Peyer's patch (tissue), 4 donors: ENCODE results near the gene COPG1. TPM values are rescaled to one million over a fixed set of nuclear protein-coding genes. Genes with fewer than 3 reads are reported as not detected.

ENCODE experiments used
- DNase-seq, 3 donors: peaks; one replicate each; pipeline ENCODE4 v3.0.0-alpha.2; 2017 to 2019
- H3K27ac ChIP-seq, 4 donors: fragments of 200-600 bp; sonication (generic); one replicate each; pipeline ENCODE4 v1.5.1; 2016 to 2019
- H3K27me3 ChIP-seq, 2 donors: fragments of 200-600 bp; sonication (generic); one replicate each; pipeline ENCODE4 v1.5.1; 2019
- H3K36me3 ChIP-seq, 3 donors: fragments of 200-600 bp; sonication (generic); one replicate each; pipeline ENCODE4 v1.5.1; 2016 to 2019
- H3K4me1 ChIP-seq, 4 donors: fragments of 200-600 bp; sonication (generic); one replicate each; pipeline ENCODE4 v1.5.1; 2016 to 2019
- H3K4me3 ChIP-seq, 4 donors: fragments of 200-600 bp; sonication (generic); 1 replicate in 3 of 4; 2 replicates in 1 of 4; pipeline ENCODE4 v1.5.1; 2016 to 2019; ENCODE audit warnings: mild to moderate bottlenecking in 1 of 4
- H3K9me3 ChIP-seq, 4 donors: fragments of 200-600 bp; sonication (generic); one replicate each; pipeline ENCODE4 v1.5.1; 2016 to 2019; ENCODE audit warnings: mild to moderate bottlenecking in 1 of 4
- POLR2A ChIP-seq, 2 donors: fragments of 450-650 bp; IDR thresholded peaks; one replicate each; pipeline ENCODE4 v1.5.1; 2017; ENCODE audit warnings: antibody characterized with exemption in 2 of 2, mild to moderate bottlenecking in 2 of 2, moderate library complexity in 2 of 2
- total RNA-seq, 4 donors: library from RNA; depleted of rRNA; stranded (reverse); fragments of >200 nt; gene quantifications; one replicate each; pipeline ENCODE4 v1.1.0, GENCODE V29; 2016
- TF ChIP-seq, protein P1 (sequence below), 6 experiments: fragments of 450-650 bp in 4 of 6; fragments of 200-600 bp in 2 of 6; sonication (generic) in 1 of 6; IDR thresholded peaks; one replicate each; pipeline ENCODE4 v1.5.1; 2017 to 2019; ENCODE audit warnings: antibody characterized with exemption in 6 of 6, mild to moderate bottlenecking in 3 of 6, moderate library complexity in 1 of 6

COPG1 gene
- total RNA-seq, 4 donors from 2014 or later: 120 to 220 (median 176) TPM

DNA sequence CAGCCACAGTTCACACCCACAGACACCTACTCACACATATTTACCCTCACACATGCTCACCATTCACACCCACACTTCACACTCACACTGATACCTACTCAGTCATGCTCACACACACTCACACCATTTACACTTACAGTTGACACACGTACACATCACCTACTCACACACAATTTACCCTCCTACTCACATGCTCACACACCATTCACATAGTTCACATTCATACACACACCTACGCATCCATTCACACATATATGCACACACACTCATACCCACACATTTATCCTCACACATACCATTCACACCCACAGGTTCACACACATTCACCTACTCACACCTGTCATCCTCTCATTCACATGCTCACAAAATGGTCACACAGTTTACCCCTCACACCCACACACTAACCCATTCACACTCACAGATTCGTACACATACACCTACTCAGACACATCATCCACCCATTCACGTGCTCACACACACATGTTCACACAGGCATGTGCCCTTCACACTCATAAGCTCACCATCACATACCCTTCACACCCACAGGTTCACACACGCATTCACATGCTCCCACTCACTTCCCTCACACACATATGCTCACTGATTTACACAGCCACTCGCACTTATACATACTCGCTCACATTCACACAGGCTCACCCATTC, 71.5 kb downstream of the COPG1 start:
- Histone ChIP-seq H3K36me3 (no peaks in the 10 kb centered on the region), H3K27me3 (no peaks in the 10 kb centered on the region), H3K4me1 (peaks cover 0 to 12% (median 5%) of the 10 kb centered on the region in 4 donors), H3K27ac (no peak overlapping the region), H3K9me3 (no peaks in the 10 kb centered on the region), H3K4me3 (no peak overlapping the region)
- no peak for TF ChIP-seq POLR2A (IDR thresholded peaks at IDR 0.05)
- TF ChIP-seq, protein P1, sequence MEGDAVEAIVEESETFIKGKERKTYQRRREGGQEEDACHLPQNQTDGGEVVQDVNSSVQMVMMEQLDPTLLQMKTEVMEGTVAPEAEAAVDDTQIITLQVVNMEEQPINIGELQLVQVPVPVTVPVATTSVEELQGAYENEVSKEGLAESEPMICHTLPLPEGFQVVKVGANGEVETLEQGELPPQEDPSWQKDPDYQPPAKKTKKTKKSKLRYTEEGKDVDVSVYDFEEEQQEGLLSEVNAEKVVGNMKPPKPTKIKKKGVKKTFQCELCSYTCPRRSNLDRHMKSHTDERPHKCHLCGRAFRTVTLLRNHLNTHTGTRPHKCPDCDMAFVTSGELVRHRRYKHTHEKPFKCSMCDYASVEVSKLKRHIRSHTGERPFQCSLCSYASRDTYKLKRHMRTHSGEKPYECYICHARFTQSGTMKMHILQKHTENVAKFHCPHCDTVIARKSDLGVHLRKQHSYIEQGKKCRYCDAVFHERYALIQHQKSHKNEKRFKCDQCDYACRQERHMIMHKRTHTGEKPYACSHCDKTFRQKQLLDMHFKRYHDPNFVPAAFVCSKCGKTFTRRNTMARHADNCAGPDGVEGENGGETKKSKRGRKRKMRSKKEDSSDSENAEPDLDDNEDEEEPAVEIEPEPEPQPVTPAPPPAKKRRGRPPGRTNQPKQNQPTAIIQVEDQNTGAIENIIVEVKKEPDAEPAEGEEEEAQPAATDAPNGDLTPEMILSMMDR (IDR thresholded peaks at IDR 0.05): no peak
- no peak for DNase-seq

DNA sequence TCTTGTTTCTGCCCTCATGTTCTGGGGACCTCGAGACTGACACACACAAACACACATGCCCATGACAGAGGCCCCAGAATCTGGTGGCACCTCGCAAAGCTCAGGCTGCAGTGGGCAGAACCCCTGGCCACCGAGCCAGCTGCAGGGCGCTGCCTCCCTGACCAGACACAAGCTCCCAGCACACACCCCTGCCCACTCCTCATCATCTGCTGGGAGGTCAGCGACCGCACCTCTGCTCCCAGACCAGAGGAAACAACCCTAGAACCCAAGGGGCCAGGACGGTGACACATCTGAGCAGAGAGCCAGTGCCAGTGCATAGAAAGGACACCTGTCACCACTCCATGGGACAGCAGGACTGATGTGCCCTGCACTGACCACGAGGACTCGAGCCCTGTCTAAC, 72.5 kb downstream of the COPG1 start:
- Histone ChIP-seq H3K4me3 (no peak overlapping the region), H3K4me1 (peaks cover 0 to 10% (median 2%) of the 10 kb centered on the region in 4 donors), H3K9me3 (no peaks in the 10 kb centered on the region), H3K27ac (no peak overlapping the region), H3K36me3 (no peaks in the 10 kb centered on the region), H3K27me3 (no peaks in the 10 kb centered on the region)
- no peak for TF ChIP-seq POLR2A (IDR thresholded peaks at IDR 0.05)
- TF ChIP-seq, protein P1 (IDR thresholded peaks at IDR 0.05): no peak
- no peak for DNase-seq

DNA sequence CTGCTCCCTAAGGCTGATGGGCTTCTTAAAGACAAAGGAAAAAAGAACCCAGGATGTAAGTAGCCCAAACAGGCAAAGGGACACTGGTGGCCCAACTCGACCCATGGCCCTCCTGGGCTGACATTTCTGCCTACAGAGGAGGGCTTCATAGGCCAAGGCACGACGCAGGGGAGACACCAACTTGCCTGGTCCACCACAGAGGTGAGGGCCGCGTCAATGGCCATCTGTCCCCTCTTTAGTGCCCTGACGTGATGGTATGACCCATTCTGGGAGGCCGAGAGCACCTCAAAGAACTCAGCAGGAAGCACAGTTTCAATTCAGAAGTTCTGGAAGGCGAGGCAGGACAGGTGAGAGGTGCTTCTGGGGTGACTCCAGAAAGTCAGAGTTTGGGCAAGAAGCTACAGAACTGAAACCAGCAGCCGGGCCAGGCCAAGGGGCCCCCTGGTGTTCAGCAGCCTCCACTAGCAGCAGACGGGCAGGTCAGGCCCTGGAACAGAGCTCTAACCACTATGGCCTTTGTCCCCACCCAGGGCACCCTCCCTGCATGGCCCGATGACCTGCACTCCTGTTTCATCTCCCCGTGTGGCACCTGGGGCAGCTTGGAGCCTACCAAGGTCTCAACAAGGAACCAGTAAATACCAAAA, 74.4 kb downstream of the COPG1 start:
- Histone ChIP-seq H3K4me1 (no peaks in the 10 kb centered on the region), H3K27me3 (no peaks in the 10 kb centered on the region), H3K36me3 (no peaks in the 10 kb centered on the region), H3K9me3 (no peaks in the 10 kb centered on the region), H3K4me3 (no peak overlapping the region), H3K27ac (no peak overlapping the region)
- TF ChIP-seq POLR2A (IDR thresholded peaks at IDR 0.05): no peak
- TF ChIP-seq, protein P1 (IDR thresholded peaks at IDR 0.05): peak in 3 of 6 experiments; percentile 11 to 24 (median 21)
- peak; percentile 39 to 71 (median 45) for DNase-seq

DNA sequence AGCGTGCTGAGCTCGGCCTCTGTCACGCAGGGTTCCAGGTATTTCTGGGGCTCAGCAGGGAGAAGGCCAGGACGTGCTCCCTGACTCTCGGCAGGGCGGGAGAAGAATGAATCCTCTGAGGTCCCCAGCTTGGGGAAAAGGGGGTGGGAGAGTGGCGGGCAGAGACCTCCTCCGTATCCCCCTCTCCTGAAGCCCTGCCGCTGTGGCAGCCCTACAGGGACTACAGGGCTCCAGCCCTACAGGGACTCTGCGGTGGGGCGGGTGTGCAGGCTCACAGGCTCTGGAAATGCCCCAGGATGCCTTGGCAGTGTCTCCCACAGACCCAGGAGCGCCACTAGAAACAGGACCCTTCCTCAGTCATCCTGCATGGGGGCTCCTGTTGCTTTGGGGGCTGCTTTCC, 75.4 kb downstream of the COPG1 start:
- Histone ChIP-seq H3K9me3 (no peaks in the 10 kb centered on the region), H3K4me1 (no peaks in the 10 kb centered on the region), H3K27ac (no peak overlapping the region), H3K27me3 (no peaks in the 10 kb centered on the region), H3K4me3 (no peak overlapping the region), H3K36me3 (no peaks in the 10 kb centered on the region)
- peak in 1 of 3 donors; percentile 25 for DNase-seq
- TF ChIP-seq, protein P1 (IDR thresholded peaks at IDR 0.05): no peak
- TF ChIP-seq POLR2A (IDR thresholded peaks at IDR 0.05): no peak

DNA sequence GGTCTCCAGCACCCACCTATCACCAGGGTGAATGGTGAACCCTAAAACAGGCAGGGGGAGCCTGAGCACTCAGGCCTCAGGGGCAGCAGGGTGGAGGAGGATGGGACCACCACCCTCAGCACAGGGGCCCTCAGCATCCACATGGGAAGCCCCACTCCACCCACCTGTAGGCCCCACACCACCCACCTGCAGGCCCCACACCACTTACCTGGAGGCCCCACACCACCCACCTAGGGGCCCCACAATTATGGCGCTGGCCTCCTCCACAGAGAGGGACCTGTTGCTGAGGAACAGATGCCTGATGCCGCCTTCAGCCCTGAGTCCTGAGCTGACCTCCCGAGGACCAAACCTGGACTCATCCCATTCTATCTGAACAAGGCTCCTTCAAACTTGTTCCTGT, 76.0 kb downstream of the COPG1 start:
- DNase-seq: no peak
- H3K36me3 ChIP-seq: no peaks in the 10 kb centered on the region
- H3K27ac ChIP-seq: no peak overlapping the region
- H3K9me3 ChIP-seq: no peaks in the 10 kb centered on the region
- H3K27me3 ChIP-seq: no peaks in the 10 kb centered on the region
- H3K4me3 ChIP-seq: no peak overlapping the region
- TF ChIP-seq, protein P1 (IDR thresholded peaks at IDR 0.05): no peak
- TF ChIP-seq POLR2A (IDR thresholded peaks at IDR 0.05): no peak
- no peaks in the 10 kb centered on the region for H3K4me1 ChIP-seq
